Suprapubic skin (tissue), 4 donors: ENCODE measurements around the gene CCM2.

Experiments used
- CTCF ChIP-seq, 2 donors: fragments of 200-600 bp in 1 of 2; fragments of 450-650 bp in 1 of 2; sonication (generic) in 1 of 2; IDR thresholded peaks; one replicate each; pipeline ENCODE4 v1.5.1; 2016 to 2019; ENCODE audit warnings: antibody characterized with exemption in 2 of 2, mild to moderate bottlenecking in 1 of 2, moderate library complexity in 1 of 2
- EP300 ChIP-seq: sonication (generic); formaldehyde crosslinking; IDR thresholded peaks from one replicate; pipeline ENCODE4 v1.6.1; 2017; ENCODE audit warnings: antibody characterized with exemption
- POLR2A ChIP-seq, 2 donors: fragments of 450-650 bp; IDR thresholded peaks; one replicate each; pipeline ENCODE4 v1.6.1; 2017; ENCODE audit warnings: antibody characterized with exemption in 2 of 2, mild to moderate bottlenecking in 2 of 2, moderate library complexity in 2 of 2
- POLR2AphosphoS5 ChIP-seq, 3 donors: sonication (generic); formaldehyde crosslinking; IDR thresholded peaks; one replicate each; pipeline ENCODE4 v1.6.1; 2017; ENCODE audit warnings: antibody characterized with exemption in 3 of 3

- TF ChIP-seq EP300 (no peak), CTCF (IDR thresholded peaks at IDR 0.05) (no peak), POLR2A (IDR thresholded peaks at IDR 0.05) (no peak), POLR2AphosphoS5 (IDR thresholded peaks at IDR 0.05) (no peak)
Observed at GRCh38 chr7:45007106-45007505, 7.1 kb downstream of the CCM2 start.
